GM19099 (cell line): ENCODE data around the gene BTBD17.

Experiments used
- POLR2A ChIP-seq: IDR thresholded peaks from 3 replicates; pipeline ENCODE4 v1.6.1; 2011; ENCODE audit warnings: low read depth; ENCODE audit not compliant: insufficient read length; ENCODE audit errors: extremely low read depth

The BTBD17 gene

GRCh38 chr17:74391771-74392170 lies 30.1 kb upstream of the BTBD17 start:
- TF ChIP-seq POLR2A: no peak

GRCh38 chr17:74390680-74391653 lies 29.3 kb upstream of the BTBD17 start:
- no peak for TF ChIP-seq POLR2A

GRCh38 chr17:74389937-74390679 lies 28.4 kb upstream of the BTBD17 start:
- no peak for TF ChIP-seq POLR2A

GRCh38 chr17:74389084-74389753 lies 27.6 kb upstream of the BTBD17 start:
- no peak for TF ChIP-seq POLR2A

GRCh38 chr17:74387365-74388218 lies 25.9 kb upstream of the BTBD17 start:
- no peak for TF ChIP-seq POLR2A

GRCh38 chr17:74386386-74386785 lies 24.7 kb upstream of the BTBD17 start:
- no peak for TF ChIP-seq POLR2A

GRCh38 chr17:74385201-74385600 lies 23.5 kb upstream of the BTBD17 start:
- TF ChIP-seq POLR2A: no peak

- no peak for TF ChIP-seq POLR2A
Observed at GRCh38 chr17:74383141-74383540, 21.5 kb upstream of the BTBD17 start.

- no peak for TF ChIP-seq POLR2A
Observed at GRCh38 chr17:74380959-74381808, 19.5 kb upstream of the BTBD17 start.

- no peak for TF ChIP-seq POLR2A
Observed at GRCh38 chr17:74380086-74380958, 18.7 kb upstream of the BTBD17 start.

GRCh38 chr17:74379495-74380085 lies 17.9 kb upstream of the BTBD17 start:
- TF ChIP-seq POLR2A: no peak

GRCh38 chr17:74374858-74375257 lies 13.2 kb upstream of the BTBD17 start:
- TF ChIP-seq POLR2A: no peak

- TF ChIP-seq POLR2A: no peak
Observed at GRCh38 chr17:74373838-74374606, 12.4 kb upstream of the BTBD17 start.
